Right lobe of liver (tissue), 6 donors: ENCODE measurements around the gene RACK1. TPM values are rescaled to one million over a fixed set of nuclear protein-coding genes. Genes with fewer than 3 reads are reported as not detected.

Experiments
- ATAC-seq, 4 donors: fragments of 200-7000 bp; cut with Tn5 transposase; one replicate each; pipeline ENCODE4 v1.9.1; 2020; ENCODE audit warnings: mild to moderate bottlenecking in 4 of 4, moderate library complexity in 4 of 4
- DNase-seq, 3 donors: peaks; one replicate each; pipeline ENCODE4 v3.0.0-alpha.2; 2020
- H3K27ac ChIP-seq, 3 donors: fragments of 200-600 bp; one replicate each; pipeline ENCODE4 v1.8.0; 2022
- H3K27me3 ChIP-seq, 2 donors: fragments of 200-600 bp; one replicate each; pipeline ENCODE4 v1.8.0; 2022
- H3K36me3 ChIP-seq, 4 donors: fragments of 200-600 bp; sonication (generic) in 1 of 4; one replicate each; pipeline versions ENCODE4 v1.5.1 to v1.8.0; 2017 to 2022; ENCODE audit warnings: control low read depth in 1 of 4
- H3K4me1 ChIP-seq, 4 donors: fragments of 200-600 bp; sonication (generic) in 1 of 4; one replicate each; pipeline versions ENCODE4 v1.5.1 to v1.8.0; 2017 to 2022; ENCODE audit warnings: control low read depth in 1 of 4
- H3K4me3 ChIP-seq, 3 donors: fragments of 200-600 bp; one replicate each; pipeline ENCODE4 v1.8.0; 2022
- H3K9me3 ChIP-seq, 4 donors: fragments of 200-600 bp; sonication (generic) in 1 of 4; one replicate each; pipeline versions ENCODE4 v1.5.1 to v1.8.0; 2017 to 2022; ENCODE audit warnings: control low read depth in 1 of 4
- CTCF ChIP-seq, 4 donors: fragments of 200-600 bp in 3 of 4; fragments of 450-650 bp in 1 of 4; IDR thresholded peaks; one replicate each; pipeline versions ENCODE4 v1.5.1 to v1.8.0; 2016 to 2022; ENCODE audit warnings: antibody characterized with exemption in 4 of 4, mild to moderate bottlenecking in 2 of 4
- POLR2A ChIP-seq: fragments of 450-650 bp; IDR thresholded peaks from one replicate; pipeline ENCODE4 v1.6.1; 2017; ENCODE audit warnings: antibody characterized with exemption, mild to moderate bottlenecking
- WGBS: methylation state at CpG from one replicate; pipeline ENCODE4 v1.1.6; 2018; ENCODE audit warnings: low coverage, low lambda C conversion rate; ENCODE audit not compliant: insufficient coverage; ENCODE audit errors: missing lambda C conversion rate; 5-methylcytosine and 5-hydroxymethylcytosine counted together
- intact Hi-C, 2 donors: fragments of 100-400 bp; cut with DNase I; formaldehyde crosslinking; loops; one replicate each; pipeline versions ENCODE4 v1.11.2 to v1.14.1; 2022
- total RNA-seq, 6 experiments: library from RNA; depleted of rRNA in 2 of 6; stranded (reverse); fragments of >200 nt in 2 of 6; fragmentation: NEBNext Ultra II Directional in 3 of 6; extraction: Animal tissue kit (Norgen Biotek cat#: 25700) in 3 of 6; gene quantifications; one replicate each; pipeline versions ENCODE4 v1.1.0 to v1.2.4, GENCODE V29; 2016 to 2023
- donor health status: DM: no; HTN: yes; CAD: no.
- donor health status: DM: no; HTN: no; CAD: no.
- donor health status: DM: no; HTN: no; CAD: no.
- donor health status: DM: no; HTN: yes; CAD: no.
- donor health status: DM: no; HTN: yes; CAD: no.

Gene RACK1
- total RNA-seq, 6 experiments from 2014 or later: 470 to 1,156 (median 552) TPM

GRCh38 chr5:181263633-181264032, 19.9 kb upstream of the RACK1 start:
- WGBS: 27% methylated on average over 5 of the region's 5 CpGs
- ATAC-seq (no peak), DNase-seq (no peak)
- no peak for TF ChIP-seq CTCF (IDR thresholded peaks at IDR 0.05)
- TF ChIP-seq POLR2A: no peak
- Histone ChIP-seq H3K36me3 (no peaks in the 10 kb centered on the region), H3K9me3 (no peaks in the 10 kb centered on the region), H3K4me3 (no peak overlapping the region), H3K27me3 (no peaks in the 10 kb centered on the region), H3K27ac (no peak overlapping the region), H3K4me1 (peaks cover 0 to 14% (median 4%) of the 10 kb centered on the region in 4 donors)
- intact Hi-C loops: no loop called here

- no peak for TF ChIP-seq CTCF (IDR thresholded peaks at IDR 0.05)
- peak; percentile 84 for TF ChIP-seq POLR2A
- peak; percentile 74 to 81 (median 78) for ATAC-seq
- peak overlapping the region; percentile 98 to 100 (median 100) for H3K27ac ChIP-seq
- H3K4me3 ChIP-seq: peak overlapping the region; percentile 86 to 94 (median 89)
- H3K27me3 ChIP-seq: no peaks in the 10 kb centered on the region
- peak; percentile 73 to 85 (median 84) for DNase-seq
- H3K36me3 ChIP-seq: no peaks in the 10 kb centered on the region
- intact Hi-C loops: no loop called here
- peaks cover 0 to 31% (median 10%) of the 10 kb centered on the region in 4 donors for H3K4me1 ChIP-seq
- 0% methylated on average over 8 of the region's 59 CpGs for WGBS
- H3K9me3 ChIP-seq: no peaks in the 10 kb centered on the region
Observed at GRCh38 chr5:181261320-181262049, 17.8 kb upstream of the RACK1 start.

GRCh38 chr5:181260720-181261319, 17.1 kb upstream of the RACK1 start, which contains the start of gene TRIM52:
TSS of gene TRIM52 (minus strand) at chr5:181261143. CDS start at chr5:181260813, 330 bp downstream.
- Histone ChIP-seq H3K27ac (peak within 1 kb of the TSS; percentile 98 to 100 (median 100)), H3K4me1 (peaks cover 0 to 37% (median 12%) of the 10 kb centered on the region in 4 donors), H3K36me3 (no peaks in the 10 kb centered on the region), H3K9me3 (no peaks in the 10 kb centered on the region), H3K4me3 (peak within 1 kb of the TSS; percentile 86 to 94 (median 89)), H3K27me3 (no peaks in the 10 kb centered on the region)
- 0% methylated on average over 24 of the region's 43 CpGs for WGBS
- intact Hi-C loops: no loop called here
- no peak for TF ChIP-seq CTCF (IDR thresholded peaks at IDR 0.05)
- peak; percentile 88 for TF ChIP-seq POLR2A
- peak; percentile 94 to 96 (median 95) for DNase-seq
- peak; percentile 90 to 93 (median 91) for ATAC-seq

- no peaks in the 10 kb centered on the region for H3K27me3 ChIP-seq
- no peaks in the 10 kb centered on the region for H3K9me3 ChIP-seq
- WGBS: under 1% methylated on average over 26 of the region's 26 CpGs
- no peak for TF ChIP-seq CTCF (IDR thresholded peaks at IDR 0.05)
- TF ChIP-seq POLR2A: no peak
- intact Hi-C loops: no loop called here
- ATAC-seq (no peak), DNase-seq (no peak)
- H3K27ac ChIP-seq: peak overlapping the region; percentile 98 to 100 (median 100)
- peak overlapping the region; percentile 86 to 94 (median 89) for H3K4me3 ChIP-seq
- H3K4me1 ChIP-seq: peaks cover 0 to 38% (median 12%) of the 10 kb centered on the region in 4 donors
- H3K36me3 ChIP-seq: no peaks in the 10 kb centered on the region
Observed at GRCh38 chr5:181259974-181260719, 16.4 kb upstream of the RACK1 start.
